NK-92 treated with Interleukin-12 subunit alpha and Interleukin-12 subunit beta, amount 100 ng/mL, for 24 hours (cell line): ENCODE measurements around the gene C19orf81.

Experiments used
- DNase-seq: peaks from one replicate; lab custom pipeline; 2025; lab: John Stamatoyannopoulos, UW

C19orf81 gene

DNA sequence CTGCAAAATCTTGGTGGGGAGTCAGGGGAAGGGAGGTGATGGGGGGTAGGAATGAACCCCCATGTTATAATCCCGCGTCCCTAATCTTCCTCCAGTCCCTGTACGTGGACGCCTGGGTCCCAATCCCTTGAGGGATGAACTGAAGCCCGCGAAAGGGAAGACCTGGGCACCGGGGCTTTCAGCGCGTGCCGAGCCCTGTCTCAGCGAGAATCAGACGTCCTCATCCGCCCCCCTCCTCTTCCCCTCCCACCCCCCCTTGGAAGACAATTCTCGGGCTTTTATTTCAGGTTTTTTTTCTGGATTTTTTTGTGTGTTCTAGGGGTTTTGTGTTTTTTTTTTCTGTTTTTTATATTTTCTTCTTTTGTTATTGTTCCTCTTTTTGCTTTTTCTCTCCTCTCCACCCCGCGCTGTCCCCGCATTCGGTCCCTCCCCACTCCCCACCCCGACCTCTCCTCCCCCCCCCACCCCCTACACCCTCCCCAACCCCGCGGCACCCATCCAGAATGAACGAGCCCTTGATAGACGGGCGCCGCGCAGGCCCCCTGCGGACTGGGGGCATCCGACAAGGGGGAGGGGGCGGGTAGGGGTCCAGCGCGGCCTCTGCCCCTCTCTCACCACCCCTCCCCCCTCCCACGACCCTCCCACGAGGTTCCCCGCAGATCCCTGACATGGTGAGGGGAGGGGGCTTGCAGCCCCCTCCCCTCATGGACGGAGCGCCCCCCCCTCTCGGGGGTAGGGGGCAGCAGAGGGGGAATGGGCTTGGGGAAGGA lies 10.3 kb downstream of the C19orf81 start:
- DNase-seq: no peak

- DNase-seq: no peak
These were observed 10.8 kb downstream of the C19orf81 start for GRCh38 chr19:50660088-50660366.

GRCh38 chr19:50661023-50661422 lies 11.8 kb downstream of the C19orf81 start:
- DNase-seq: no peak

GRCh38 chr19:50661766-50662650 lies 12.8 kb downstream of the C19orf81 start:
- no peak for DNase-seq

- no peak for DNase-seq
These were observed 13.6 kb downstream of the C19orf81 start for GRCh38 chr19:50662651-50663481.

- DNase-seq: no peak
These were observed 14.2 kb downstream of the C19orf81 start for GRCh38 chr19:50663482-50663790.

GRCh38 chr19:50664204-50664603 lies 15.0 kb downstream of the C19orf81 start:
- no peak for DNase-seq

GRCh38 chr19:50666346-50667176 lies 17.3 kb downstream of the C19orf81 start:
- DNase-seq: no peak

DNA sequence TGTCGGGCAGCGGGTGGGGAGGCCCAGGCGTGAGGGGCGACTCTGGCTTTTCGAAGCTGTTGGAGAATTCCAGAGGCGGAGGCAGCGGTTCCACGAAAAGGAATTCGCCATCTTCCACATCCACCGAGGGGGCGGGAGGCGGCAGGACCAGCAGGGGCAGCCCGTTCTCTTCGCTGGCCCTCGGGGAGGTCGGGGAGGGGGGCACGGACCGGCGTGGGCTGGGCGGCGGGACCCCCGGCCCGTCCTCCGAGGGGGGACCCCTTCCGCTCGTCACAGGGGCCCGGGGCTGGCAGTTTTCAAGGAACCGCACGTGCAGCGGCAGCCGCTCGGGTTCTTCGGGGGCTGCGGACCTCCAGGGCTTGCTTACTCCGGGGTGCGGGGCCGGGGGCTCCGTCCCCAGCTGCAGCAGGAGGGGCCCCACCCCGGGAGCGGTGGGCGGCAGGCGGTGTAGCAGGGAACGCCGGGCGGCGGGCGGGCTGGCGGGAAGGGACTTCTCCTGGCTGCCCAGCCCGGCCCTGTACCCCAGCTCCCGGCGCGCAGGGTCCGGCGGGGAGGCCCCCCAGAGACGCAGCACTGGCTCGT lies 18.0 kb downstream of the C19orf81 start:
- no peak for DNase-seq

- DNase-seq: no peak
These were observed 18.6 kb downstream of the C19orf81 start for GRCh38 chr19:50667759-50668231.

DNA sequence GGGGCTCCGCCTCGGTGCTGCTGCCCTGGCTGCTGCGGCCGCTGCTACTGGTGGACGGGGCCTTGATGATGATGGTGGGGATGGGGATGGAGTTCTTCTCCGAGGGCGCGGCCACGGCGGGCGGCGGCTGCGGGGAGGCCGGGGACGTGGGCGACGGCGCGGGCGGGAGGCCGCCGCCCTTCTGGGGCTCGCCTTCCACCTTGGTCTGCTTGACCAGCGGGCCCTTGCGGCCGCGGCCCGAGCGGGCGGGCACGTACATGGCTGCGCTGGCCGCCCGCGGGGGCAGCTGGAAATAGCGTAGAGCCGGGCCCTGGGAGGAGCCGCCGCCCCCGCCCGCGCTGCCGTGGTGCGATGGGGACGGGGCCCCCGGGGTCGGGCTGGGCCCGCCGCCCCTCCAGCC lies 19.2 kb downstream of the C19orf81 start:
- DNase-seq: no peak

- no peak for DNase-seq
These were observed 19.6 kb downstream of the C19orf81 start for GRCh38 chr19:50668879-50669278.

- peak; percentile 8 for DNase-seq
These were observed 20.3 kb downstream of the C19orf81 start for GRCh38 chr19:50669302-50670101.

DNA sequence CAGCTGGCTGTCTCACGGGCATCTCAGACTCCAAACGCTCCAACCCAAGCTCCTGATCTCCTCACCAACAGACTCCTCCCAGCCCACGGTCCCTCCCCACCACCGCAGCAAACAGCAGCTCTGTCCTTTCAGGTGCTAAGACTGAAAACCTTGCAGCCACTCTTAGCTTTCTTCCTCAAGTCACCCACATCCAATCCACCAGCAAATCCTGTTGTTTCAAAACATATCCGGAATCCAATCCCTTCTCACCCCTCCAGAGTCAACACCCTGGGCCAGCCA lies 20.8 kb downstream of the C19orf81 start:
- DNase-seq: no peak

- DNase-seq: no peak
These were observed 23.9 kb downstream of the C19orf81 start for GRCh38 chr19:50673118-50673517.

DNA sequence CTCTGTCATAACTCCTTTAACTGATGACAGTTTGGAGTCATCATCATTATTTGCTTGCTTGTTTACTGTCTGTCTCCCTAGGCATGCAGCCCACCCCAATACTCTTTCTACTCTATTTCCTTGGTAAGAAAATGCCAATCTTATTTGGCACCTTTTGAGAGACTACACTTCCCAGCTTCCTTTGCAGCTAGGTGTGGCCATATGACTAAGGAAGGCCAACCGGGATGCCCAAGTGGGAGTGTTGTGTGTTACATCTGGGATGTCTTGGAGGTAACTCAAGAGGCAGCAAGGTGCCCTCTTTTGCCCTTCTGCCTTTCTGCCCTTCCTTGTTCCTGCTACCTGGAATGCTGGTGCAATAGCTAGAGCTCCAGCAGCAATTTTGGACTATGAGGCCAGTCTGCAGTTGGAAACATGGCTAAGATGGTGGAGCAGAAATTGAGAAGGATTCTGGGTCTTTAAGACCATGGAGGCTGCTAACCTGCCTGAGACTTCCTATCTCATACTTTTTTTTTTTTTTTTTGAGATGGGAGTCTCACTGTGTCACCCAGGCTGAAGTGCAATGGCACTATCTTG lies 27.5 kb downstream of the C19orf81 start:
- DNase-seq: no peak

- no peak for DNase-seq
These were observed 28.4 kb downstream of the C19orf81 start for GRCh38 chr19:50677636-50678035.

DNA sequence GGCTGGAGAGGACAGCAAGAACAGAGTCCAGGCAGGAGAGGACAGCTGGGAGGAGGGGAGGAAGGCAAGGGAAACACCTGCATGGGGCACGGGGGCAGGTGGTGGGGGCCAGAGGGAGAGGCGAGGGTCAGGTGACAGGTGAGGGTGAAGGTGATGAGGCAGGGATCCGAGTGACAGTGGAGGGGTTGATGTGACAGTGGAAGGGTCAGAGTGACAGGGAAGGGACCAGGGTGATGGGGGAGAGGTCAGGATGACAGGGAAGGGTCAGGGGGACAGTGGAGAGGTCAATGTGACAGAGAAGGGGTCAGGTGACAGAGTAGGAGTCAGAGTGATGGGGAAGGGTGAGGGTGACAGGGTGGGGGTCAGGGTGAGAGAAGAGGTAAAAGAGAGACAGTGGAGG lies 29.1 kb downstream of the C19orf81 start:
- no peak for DNase-seq

- DNase-seq: peak; percentile 71
These were observed 30.2 kb downstream of the C19orf81 start for GRCh38 chr19:50679177-50680125.
